Endothelial cell of umbilical vein (primary cell): ENCODE results near the gene CNTFR.

Experiments used
- EZH2 ChIP-seq: IDR thresholded peaks from 2 replicates; pipeline ENCODE4 v1.6.1; 2012; ENCODE audit warnings: borderline replicate concordance, low read depth, mild to moderate bottlenecking, moderate library complexity, low read length, inconsistent platforms; ENCODE audit not compliant: severe bottlenecking
- FOS ChIP-seq: IDR thresholded peaks from 2 replicates; pipeline ENCODE4 v1.6.1; 2011; ENCODE audit warnings: mild to moderate bottlenecking, low read length, moderate library complexity, borderline replicate concordance; ENCODE audit not compliant: insufficient read depth
- JUN ChIP-seq: IDR thresholded peaks from 2 replicates; pipeline ENCODE4 v1.6.1; 2011; ENCODE audit warnings: borderline replicate concordance, low read depth; ENCODE audit not compliant: insufficient read length, insufficient read depth
- MYC ChIP-seq: IDR thresholded peaks from one replicate; pipeline ENCODE4 v1.6.1; 2011; ENCODE audit warnings: mild to moderate bottlenecking, low read depth, low read length
- POLR2A ChIP-seq: IDR thresholded peaks from 2 replicates; pipeline ENCODE4 v1.6.1; 2012; ENCODE audit warnings: low read depth, mild to moderate bottlenecking, control low read depth, low read length
- POLR2AphosphoS5 ChIP-seq: IDR thresholded peaks from 2 replicates; pipeline ENCODE4 v1.6.1; 2012; ENCODE audit warnings: low read depth, mild to moderate bottlenecking, control low read depth, low read length, moderate library complexity; ENCODE audit not compliant: insufficient read depth
- TF ChIP-seq, protein P1 (sequence below), 2 donors: IDR thresholded peaks; 1 replicate in 1 of 2; 2 replicates in 1 of 2; pipeline ENCODE4 v1.5.1; 2011; ENCODE audit warnings: low read length in 2 of 2, mild to moderate bottlenecking in 2 of 2, moderate library complexity in 2 of 2, control low read depth in 1 of 2, inconsistent platforms in 1 of 2, low read depth in 1 of 2; ENCODE audit not compliant: insufficient read depth in 1 of 2; ENCODE audit errors: extremely low read depth in 1 of 2
- TF ChIP-seq, protein P2 (sequence below): IDR thresholded peaks from 2 replicates; pipeline ENCODE4 v1.6.1; 2011; ENCODE audit not compliant: insufficient read depth, insufficient read length

DNA sequence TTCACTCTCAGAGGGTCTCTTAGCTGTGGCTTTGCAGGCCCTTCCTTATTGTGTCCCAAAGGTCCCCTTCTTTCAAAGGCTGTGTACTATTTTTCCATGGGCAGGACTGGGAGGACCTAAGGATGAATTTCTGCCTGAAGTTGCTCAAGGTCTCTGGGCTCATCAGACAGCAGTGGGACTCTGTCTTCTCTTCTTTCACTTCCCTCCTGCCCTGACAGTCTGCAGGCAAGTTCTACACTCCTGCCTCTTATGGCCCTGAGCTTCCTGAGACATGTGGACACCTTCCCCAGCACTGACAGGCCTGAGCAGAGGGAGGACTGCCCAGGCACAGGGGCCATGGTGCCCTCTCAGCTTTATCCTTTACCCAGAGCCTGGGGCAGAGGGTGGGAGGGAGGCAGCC is 81.6 kb downstream of the CNTFR start:
- TF ChIP-seq POLR2AphosphoS5 (no peak), POLR2A (no peak), EZH2 (no peak), JUN (no peak), MYC (no peak), FOS (no peak)
- TF ChIP-seq, protein P1, sequence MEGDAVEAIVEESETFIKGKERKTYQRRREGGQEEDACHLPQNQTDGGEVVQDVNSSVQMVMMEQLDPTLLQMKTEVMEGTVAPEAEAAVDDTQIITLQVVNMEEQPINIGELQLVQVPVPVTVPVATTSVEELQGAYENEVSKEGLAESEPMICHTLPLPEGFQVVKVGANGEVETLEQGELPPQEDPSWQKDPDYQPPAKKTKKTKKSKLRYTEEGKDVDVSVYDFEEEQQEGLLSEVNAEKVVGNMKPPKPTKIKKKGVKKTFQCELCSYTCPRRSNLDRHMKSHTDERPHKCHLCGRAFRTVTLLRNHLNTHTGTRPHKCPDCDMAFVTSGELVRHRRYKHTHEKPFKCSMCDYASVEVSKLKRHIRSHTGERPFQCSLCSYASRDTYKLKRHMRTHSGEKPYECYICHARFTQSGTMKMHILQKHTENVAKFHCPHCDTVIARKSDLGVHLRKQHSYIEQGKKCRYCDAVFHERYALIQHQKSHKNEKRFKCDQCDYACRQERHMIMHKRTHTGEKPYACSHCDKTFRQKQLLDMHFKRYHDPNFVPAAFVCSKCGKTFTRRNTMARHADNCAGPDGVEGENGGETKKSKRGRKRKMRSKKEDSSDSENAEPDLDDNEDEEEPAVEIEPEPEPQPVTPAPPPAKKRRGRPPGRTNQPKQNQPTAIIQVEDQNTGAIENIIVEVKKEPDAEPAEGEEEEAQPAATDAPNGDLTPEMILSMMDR (IDR thresholded peaks at IDR 0.05; ENCODE audit: extremely low read depth in 1 of 2, insufficient read depth in 1 of 2, low read depth in 1 of 2, low read length in 2 of 2), result no peak
- TF ChIP-seq, protein P2, sequence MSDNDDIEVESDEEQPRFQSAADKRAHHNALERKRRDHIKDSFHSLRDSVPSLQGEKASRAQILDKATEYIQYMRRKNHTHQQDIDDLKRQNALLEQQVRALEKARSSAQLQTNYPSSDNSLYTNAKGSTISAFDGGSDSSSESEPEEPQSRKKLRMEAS, result no peak
